ENCODE measurements around the gene RGMB.

RGMB gene

DNA sequence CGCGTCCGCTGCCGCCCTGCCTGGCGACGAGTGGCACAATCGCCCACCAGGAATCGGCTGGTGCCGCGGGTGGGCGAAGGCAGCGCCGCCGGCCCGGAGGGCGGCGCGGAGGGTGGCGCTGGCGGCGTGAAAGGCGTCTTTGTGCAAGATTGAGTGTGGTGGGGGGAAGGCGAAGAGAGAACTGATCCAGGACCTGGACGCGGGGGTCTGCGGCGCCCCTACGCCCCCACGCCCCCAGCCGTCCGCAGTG lies 4.6 kb upstream of the RGMB start:
- DNase-seq: peak; percentile 20

- DNase-seq: no peak
Measured at GRCh38 chr5:98769210-98769958, 4.1 kb upstream of the RGMB start.

DNA sequence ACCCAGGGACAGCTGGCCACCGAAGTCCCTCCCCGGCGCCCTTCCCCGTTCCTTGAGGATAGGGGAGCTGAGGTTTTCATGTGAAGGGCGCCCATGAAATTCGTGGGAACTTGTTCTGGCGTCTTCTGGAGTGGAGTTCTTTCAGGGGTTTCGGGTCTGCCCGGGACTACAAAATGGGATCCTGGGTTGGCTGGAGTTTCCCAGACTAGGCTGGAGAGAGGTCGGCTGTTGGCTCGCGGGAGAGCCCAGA lies 3.6 kb upstream of the RGMB start:
- DNase-seq: no peak

- DNase-seq: no peak
Measured at GRCh38 chr5:98770209-98770910, 3.1 kb upstream of the RGMB start.

DNA sequence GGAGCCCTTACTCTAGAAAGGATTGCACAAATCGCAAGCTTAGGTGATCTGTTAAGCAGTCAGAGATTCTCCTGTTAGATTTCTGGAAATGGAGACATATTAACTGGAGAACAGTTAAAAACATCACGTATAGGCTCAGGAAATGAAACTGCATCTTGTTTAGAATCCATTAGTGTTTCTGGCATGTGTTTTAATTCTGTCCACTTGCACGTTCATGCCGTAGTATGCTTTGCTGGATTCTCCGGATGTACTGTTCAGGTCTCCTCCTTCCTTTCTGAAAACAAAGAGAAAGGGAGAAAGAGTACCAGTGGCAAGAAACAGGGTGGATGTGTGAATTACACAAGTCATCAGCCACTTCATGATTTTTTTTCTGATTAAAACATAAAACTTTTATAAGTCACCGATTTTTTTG lies 2.5 kb upstream of the RGMB start:
- DNase-seq: no peak

DNA sequence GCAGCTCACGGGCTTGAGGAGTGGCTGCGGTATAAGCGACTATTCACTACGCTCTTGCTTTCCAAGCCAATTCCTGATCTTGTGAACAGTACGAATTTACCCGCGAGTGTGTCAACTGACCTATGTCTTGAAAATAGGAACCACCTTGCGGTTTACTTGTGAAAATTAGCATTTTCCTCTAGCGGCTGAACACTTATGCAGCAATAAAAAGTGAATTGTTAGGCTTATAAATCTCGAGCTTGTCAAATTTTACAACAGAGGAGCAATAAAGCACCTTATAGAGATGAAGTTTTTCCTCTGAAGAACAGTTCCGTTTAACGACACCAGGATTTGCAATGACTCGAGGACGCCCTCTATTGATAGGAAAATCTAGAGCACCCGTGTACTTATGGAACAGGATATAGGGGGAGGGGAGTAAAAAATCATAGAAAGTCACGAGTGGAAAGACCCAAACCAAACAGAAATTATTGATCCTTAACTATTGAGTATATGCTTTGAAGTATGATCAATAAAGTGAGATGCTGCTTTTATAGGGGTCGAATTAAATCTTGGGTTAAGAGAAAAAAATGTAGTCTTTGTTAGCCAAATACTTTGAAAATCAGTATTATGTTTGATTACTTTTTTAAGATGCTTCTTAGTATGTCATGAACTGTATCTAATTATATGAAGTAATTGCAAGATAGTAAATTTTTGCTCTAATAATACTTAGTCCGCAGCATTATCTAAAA lies 1.9 kb upstream of the RGMB start:
- no peak for DNase-seq

DNA sequence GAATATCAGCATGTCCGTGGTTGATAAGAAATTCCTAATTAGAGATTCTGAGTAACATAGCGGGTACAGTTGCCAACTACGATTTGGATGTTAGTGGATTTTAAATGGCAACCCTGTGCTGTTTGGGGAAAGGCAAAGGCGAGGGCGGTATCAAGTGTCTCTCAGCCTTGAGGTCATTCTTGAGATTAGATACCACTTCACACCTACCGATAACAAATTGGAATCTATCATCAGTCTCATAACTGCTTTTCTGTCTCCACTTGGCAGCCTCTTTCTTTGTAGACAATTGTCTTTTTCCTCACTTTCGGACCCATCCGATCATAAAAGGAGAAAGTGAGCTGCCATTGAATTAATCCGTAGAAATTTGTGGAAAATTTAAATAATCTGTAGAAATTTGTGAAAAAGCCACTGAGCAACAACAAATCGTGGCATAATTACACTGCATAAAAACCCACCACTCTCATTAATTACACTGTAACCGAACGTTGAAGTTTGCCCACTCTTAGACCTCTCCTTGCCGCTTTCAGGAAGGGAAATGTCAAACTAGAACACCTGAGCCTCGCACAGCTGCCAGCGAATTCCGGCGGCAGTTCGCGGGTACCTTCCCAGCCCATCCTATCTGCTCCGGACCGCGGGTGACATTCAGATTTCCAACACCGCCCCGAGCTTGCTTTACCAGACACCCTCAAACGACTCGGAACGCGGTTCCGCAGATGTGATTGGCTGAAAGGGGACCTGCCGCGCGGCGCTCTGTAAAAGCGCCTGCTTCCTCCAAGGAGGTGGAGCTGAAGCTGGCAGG lies 849 bp upstream of the RGMB start:
- no peak for DNase-seq

DNA sequence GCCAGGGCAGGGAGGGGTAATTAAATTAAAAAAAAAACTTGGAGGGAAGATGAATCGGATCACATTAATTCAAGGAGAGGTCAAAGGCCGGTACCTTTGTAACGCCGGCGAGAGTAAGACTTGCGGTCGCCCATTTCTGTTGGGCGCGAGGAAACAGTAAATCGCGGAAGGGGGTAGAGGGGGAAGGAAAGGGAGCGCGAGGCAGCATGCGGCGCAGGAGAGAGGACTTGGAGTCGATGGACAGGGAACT lies 324 bp upstream of the RGMB start:
- DNase-seq: no peak

- DNase-seq: peak; percentile 34
Measured at GRCh38 chr5:98774192-98775033, 950 bp downstream of the RGMB start.

GRCh38 chr5:98775246-98776065 lies 2.0 kb downstream of the RGMB start:
- no peak for DNase-seq

GRCh38 chr5:98776066-98776705 lies 2.7 kb downstream of the RGMB start:
- DNase-seq: no peak

GRCh38 chr5:98777295-98777694 lies 3.8 kb downstream of the RGMB start:
- no peak for DNase-seq

GRCh38 chr5:98779264-98779877 lies 5.9 kb downstream of the RGMB start:
- no peak for DNase-seq

DNA sequence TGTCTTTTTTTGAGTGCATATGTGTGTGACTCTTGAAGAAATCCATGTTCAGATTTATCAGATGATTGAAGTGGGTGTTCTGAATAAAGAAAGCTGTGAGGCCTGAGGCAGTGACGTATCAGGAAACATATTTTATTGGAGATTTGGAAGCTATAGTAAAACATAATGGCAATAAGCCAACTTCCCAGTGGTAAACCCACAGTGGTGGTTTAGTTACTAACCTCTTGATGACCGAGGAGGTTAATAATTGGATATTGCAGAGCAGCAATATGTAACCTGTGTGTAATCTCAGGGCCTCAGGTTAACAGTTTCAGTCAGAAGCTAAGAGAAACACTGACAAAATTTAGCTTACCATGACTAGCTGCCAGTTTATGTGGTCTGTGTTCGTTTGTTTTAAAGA lies 6.9 kb downstream of the RGMB start:
- DNase-seq: no peak

GRCh38 chr5:98781520-98781919 lies 8.1 kb downstream of the RGMB start:
- no peak for DNase-seq

- DNase-seq: no peak
Measured at GRCh38 chr5:98781964-98782363, 8.5 kb downstream of the RGMB start.

DNA sequence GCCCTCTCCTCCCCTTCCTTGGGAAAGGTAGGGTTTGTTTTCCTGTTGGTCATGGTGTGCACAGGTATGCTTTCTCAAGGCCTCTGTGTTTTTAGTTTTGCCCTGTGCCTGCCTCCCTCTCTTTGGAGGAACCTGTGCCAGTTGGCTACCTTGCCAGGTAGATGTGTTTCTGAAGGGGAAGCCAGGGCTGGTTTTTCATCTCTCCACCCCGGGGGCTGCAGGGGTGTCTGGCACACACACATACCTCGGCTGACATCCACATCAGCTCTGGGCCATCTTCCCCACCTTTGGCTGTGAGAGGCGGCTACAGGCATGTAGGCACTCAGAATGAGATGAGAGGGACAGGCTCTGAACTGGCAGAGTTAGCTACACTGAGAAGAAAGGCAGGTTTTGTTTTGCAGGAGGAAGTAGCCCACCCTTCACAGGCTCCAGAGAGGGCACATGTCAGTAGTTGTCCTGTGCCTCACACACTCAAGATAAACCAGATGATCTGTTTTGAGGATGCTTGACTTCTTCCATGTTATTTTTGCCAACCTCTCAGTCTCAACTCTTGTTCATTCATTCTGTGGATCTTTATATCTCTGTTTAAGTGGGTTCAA lies 9.7 kb downstream of the RGMB start:
- DNase-seq: no peak

- no peak for DNase-seq
Measured at GRCh38 chr5:98784411-98784810, 10.9 kb downstream of the RGMB start.

DNA sequence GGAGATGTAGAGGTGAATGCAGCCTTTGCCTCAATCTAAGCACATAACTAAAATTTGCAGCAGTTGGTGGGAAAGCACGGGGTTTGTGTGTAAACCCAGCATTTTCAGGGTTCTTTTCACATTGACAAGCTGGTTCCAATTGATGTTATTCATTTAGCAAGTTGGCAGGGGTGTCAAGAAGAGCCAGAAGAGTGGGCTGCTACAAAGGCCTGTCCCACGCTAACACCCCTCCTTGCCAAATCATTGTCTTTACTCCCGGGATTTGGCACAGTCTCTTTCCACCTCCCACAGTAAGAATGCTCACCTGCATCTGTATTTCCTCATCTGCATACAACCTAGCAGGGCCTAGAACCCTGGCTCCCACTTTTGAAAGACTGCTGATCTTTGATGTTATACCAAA lies 11.8 kb downstream of the RGMB start:
- DNase-seq: no peak

- DNase-seq: no peak
Measured at GRCh38 chr5:98786191-98786853, 12.9 kb downstream of the RGMB start.
